Kidney epithelial cell (primary cell): ENCODE results near the gene MIA. TPM values are rescaled to one million over a fixed set of nuclear protein-coding genes. Genes with fewer than 3 reads are reported as not detected.

Experiments
- DNase-seq: peaks from one replicate; pipeline ENCODE4 v3.0.0-alpha.2; 2010; ENCODE audit warnings: low read depth
- H3K27me3 ChIP-seq: 2 replicates; pipeline ENCODE4 v1.6.0; 2011; ENCODE audit warnings: low read length; ENCODE audit not compliant: control insufficient read depth, insufficient read depth
- H3K36me3 ChIP-seq: 2 replicates; pipeline ENCODE4 v1.5.1; 2011; ENCODE audit warnings: low read length; ENCODE audit not compliant: control insufficient read depth, insufficient read depth
- H3K4me3 ChIP-seq: 2 replicates; pipeline ENCODE4 v1.5.1; 2011; ENCODE audit warnings: low read depth, mild to moderate bottlenecking, control low read depth, low read length
- CTCF ChIP-seq: IDR thresholded peaks from 2 replicates; pipeline ENCODE4 v1.5.1; 2011; ENCODE audit warnings: mild to moderate bottlenecking, moderate library complexity, low read length, control low read depth, inconsistent platforms; ENCODE audit not compliant: insufficient read depth, poor library complexity, severe bottlenecking
- total RNA-seq: library from RNA; depleted of rRNA; stranded (reverse); fragments of >200 nt; gene quantifications from 2 replicates; pipeline ENCODE4 v1.2.3, GENCODE V29; 2015

Gene MIA
- total RNA-seq, 1 donor from 2014 or later, result not detected

- no peaks in the 10 kb centered on the region for H3K27me3 ChIP-seq
- peaks cover 3% of the 10 kb centered on the region for H3K36me3 ChIP-seq
- no peak for TF ChIP-seq CTCF
- no peak overlapping the region for H3K4me3 ChIP-seq
- no peak for DNase-seq
Measured at GRCh38 chr19:40802300-40803169, 27.2 kb downstream of the MIA start.

DNA sequence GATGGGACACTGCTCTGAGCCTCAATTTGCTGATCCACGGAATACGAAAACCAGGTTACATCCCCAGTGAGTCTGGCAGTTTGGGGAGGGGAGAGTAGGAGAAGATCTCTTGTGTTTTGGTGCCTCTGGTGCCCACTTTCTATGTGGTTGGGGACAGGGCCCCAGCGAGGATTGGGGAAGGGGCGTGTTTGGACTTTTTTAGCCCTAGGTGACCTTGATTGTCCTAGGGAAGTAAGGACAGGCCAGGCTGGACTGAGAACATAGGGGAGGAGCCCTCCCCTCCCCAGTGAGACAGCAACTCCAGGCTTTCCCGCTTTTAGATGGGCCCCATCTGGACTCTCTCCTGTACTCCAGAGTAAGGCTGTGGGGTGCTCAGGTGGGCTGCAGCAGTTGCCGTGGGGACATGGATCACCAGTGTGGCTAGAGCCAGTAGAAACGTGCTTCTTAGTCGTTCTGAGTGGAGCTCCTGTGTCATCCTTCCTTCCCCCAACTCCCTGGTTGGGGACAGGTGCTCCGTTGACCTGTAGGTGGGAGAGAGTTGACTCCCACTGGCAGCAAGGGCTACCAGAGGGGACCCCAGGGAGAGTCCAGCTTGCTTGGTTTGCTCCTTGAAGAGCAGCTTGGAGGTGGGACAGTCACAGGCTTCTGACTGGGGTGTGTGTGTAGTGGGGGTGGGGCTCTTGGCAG is 28.0 kb downstream of the MIA start:
- Histone ChIP-seq H3K4me3 (no peak overlapping the region), H3K36me3 (peaks cover 3% of the 10 kb centered on the region), H3K27me3 (no peaks in the 10 kb centered on the region)
- no peak for DNase-seq
- TF ChIP-seq CTCF, result no peak

DNA sequence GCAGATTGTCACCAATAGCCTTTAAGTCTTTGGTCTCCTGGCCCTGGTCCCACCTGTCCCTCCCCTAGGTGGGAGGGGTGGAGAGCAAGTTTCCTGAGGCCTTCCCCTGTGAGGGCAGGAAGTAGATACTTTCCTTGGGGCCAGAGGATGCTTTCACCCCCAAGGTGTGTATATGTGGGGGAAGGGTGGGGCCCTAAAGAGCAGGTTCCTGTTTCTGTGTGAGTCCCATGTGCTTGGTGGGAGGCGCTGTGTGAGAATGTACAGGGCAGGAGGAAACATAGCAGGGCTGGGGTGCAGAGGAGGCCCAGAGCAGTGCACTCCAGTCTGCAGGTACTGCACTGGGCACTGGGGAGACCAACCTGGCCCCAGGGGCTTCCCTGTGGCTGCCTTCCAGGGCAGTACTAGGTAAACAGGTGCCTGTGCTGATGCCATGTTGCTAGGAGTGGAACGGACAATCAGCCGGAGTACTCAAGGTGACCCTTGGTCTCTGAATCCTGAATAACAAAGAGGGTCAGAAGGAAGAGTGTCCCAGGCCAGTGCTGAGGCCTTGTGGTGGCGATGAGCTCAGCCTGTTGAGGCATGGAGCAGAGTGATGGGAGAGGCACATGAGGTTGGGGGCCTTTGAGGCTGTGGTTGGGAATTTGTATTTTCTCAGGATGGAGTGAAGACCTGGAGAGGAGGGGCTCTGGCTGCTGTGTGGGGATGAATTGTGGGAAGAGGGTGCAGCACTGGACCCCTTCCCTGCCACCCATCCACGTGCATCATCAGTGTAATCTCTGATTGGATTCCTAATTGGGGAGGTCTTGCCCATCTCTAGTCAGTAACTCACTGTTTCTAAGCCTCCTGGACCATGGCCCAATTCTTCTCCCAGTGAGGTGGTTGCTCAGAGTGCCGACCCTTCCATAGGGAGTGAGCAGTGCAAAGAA is 28.8 kb downstream of the MIA start:
- TF ChIP-seq CTCF, result no peak
- no peak for DNase-seq
- Histone ChIP-seq H3K36me3 (peaks cover 3% of the 10 kb centered on the region), H3K4me3 (no peak overlapping the region), H3K27me3 (no peaks in the 10 kb centered on the region)

DNA sequence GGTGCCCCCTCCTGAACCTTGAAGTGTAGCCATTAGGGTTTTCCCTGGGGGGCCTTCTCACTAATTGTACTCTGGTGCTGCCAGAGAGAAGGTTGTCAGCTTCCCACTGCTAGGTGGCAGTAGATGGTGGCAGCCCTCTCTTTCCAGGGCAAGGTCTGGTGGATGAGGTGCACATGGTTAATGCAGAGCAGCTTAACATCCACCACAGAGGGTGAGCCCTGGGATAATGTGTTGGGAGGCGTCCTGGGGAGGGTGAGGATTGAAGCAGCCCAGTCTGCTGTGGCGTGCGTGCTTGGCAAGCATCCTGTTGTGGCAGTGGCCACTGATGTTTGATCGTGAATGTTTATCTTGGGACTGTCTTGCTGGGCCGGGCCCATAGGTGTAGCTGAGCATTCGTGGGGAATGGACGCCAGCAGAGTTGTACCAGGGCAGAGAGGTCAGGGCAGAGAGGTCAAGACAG is 29.5 kb downstream of the MIA start:
- no peaks in the 10 kb centered on the region for H3K27me3 ChIP-seq
- no peak for TF ChIP-seq CTCF
- no peak overlapping the region for H3K4me3 ChIP-seq
- H3K36me3 ChIP-seq, result peaks cover 3% of the 10 kb centered on the region
- no peak for DNase-seq

DNA sequence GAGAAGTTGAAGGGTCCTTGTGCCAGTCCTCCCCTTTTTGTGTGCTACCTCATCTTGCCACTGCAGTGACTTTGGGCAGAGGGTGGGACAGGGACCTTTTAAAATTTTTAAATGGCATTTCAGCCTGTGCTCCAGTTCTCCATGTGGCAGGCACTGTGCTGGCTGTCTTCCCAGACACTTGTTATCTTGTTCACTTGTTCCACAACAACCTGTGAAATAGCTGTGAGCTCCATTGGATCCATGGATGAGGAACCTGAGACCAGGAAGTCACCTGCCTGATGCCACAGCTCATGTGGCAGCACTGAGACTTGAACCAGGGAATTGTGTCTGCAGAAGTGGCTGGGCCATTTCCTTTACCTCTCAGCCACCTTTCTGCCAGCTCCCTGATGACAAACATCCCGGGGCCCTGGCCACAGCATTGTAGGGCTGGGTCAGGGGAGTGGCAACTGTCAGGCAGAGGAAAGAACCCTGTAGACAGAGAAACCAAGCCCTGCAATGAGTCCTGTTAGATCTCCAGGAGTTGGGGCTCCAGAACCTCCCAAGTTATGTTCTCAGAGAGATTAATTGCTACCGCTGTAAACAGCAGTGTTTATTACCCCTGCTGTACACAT is 30.0 kb downstream of the MIA start:
- no peak overlapping the region for H3K4me3 ChIP-seq
- TF ChIP-seq CTCF, result no peak
- H3K36me3 ChIP-seq, result peaks cover 3% of the 10 kb centered on the region
- no peaks in the 10 kb centered on the region for H3K27me3 ChIP-seq
- no peak for DNase-seq
